Smooth muscle cell (in vitro differentiated cells): ENCODE data around the gene ZFHX3. TPM values are rescaled to one million over a fixed set of nuclear protein-coding genes. Genes with fewer than 3 reads are reported as not detected.

ENCODE experiments used
- DNase-seq: peaks from one replicate; lab custom pipeline; 2025; ENCODE audit not compliant: unreplicated experiment; lab: John Stamatoyannopoulos, UW
- H2AFZ ChIP-seq: fragments of 200-600 bp; sonication (generic); 2 replicates; pipeline ENCODE4 v1.6.0; 2016; ENCODE audit warnings: antibody characterized with exemption, low read depth, mild to moderate bottlenecking
- H3F3A ChIP-seq: fragments of 200-600 bp; sonication (generic); 2 replicates; pipeline ENCODE4 v1.6.0; 2017; ENCODE audit warnings: antibody characterized with exemption, low read depth
- H3K27ac ChIP-seq: fragments of 200-600 bp; sonication (generic); 2 replicates; pipeline ENCODE4 v1.5.1; 2016; ENCODE audit warnings: low read depth, mild to moderate bottlenecking
- H3K27me3 ChIP-seq: fragments of 200-600 bp; sonication (generic); 2 replicates; pipeline ENCODE4 v1.6.1; 2016; ENCODE audit warnings: low read depth, mild to moderate bottlenecking
- H3K36me3 ChIP-seq: fragments of 200-600 bp; sonication (generic); 2 replicates; pipeline ENCODE4 v1.5.1; 2016; ENCODE audit warnings: low read depth
- H3K4me1 ChIP-seq: fragments of 200-600 bp; sonication (generic); 2 replicates; pipeline ENCODE4 v1.5.1; 2016; ENCODE audit warnings: low read depth
- H3K4me2 ChIP-seq: fragments of 200-600 bp; sonication (generic); 2 replicates; pipeline ENCODE4 v1.6.0; 2016; ENCODE audit warnings: mild to moderate bottlenecking
- H3K4me3 ChIP-seq: fragments of 200-600 bp; sonication (generic); 2 replicates; pipeline ENCODE4 v1.5.1; 2016; ENCODE audit warnings: mild to moderate bottlenecking
- H3K79me2 ChIP-seq: fragments of 200-600 bp; sonication (generic); 2 replicates; pipeline ENCODE4 v1.6.0; 2016; ENCODE audit warnings: low read depth, mild to moderate bottlenecking
- H3K9ac ChIP-seq: fragments of 200-600 bp; sonication (generic); 2 replicates; pipeline ENCODE4 v1.6.0; 2016; ENCODE audit warnings: low read depth
- H3K9me3 ChIP-seq: fragments of 200-600 bp; sonication (generic); replicated peaks from 2 replicates; pipeline ENCODE4 v1.5.1; 2016; ENCODE audit warnings: low read depth
- H4K20me1 ChIP-seq: fragments of 200-600 bp; sonication (generic); 2 replicates; pipeline ENCODE4 v1.6.0; 2016; ENCODE audit warnings: low read depth
- WGBS: methylation state at CpG from one replicate; pipeline ENCODE4 v1.1.7; 2016; ENCODE audit warnings: low lambda C conversion rate; 5-methylcytosine and 5-hydroxymethylcytosine counted together
- polyA plus RNA-seq: library from polyadenylated mRNA; unstranded; fragments of >200 nt; fragmentation: Nextera tagmentation; extraction: Ambion mirVana; gene quantifications from 2 replicates; pipeline ENCODE4 v1.2.1, GENCODE V29; 2016
- total RNA-seq: library from RNA; depleted of rRNA; stranded (reverse); fragments of >200 nt; gene quantifications from 2 replicates; pipeline ENCODE4 v1.2.3, GENCODE V29; 2014
- TF ChIP-seq, protein P1 (sequence below): fragments of 200-600 bp; sonication (generic); IDR thresholded peaks from 2 replicates; pipeline ENCODE4 v1.5.1; 2017; ENCODE audit warnings: borderline replicate concordance, mild to moderate bottlenecking, antibody characterized with exemption; ENCODE audit not compliant: insufficient read depth, poor library complexity, severe bottlenecking

Gene ZFHX3
- total and polyA plus RNA-seq, 2 experiments from 2014 or later, result 3.1 to 9.8 TPM

DNA sequence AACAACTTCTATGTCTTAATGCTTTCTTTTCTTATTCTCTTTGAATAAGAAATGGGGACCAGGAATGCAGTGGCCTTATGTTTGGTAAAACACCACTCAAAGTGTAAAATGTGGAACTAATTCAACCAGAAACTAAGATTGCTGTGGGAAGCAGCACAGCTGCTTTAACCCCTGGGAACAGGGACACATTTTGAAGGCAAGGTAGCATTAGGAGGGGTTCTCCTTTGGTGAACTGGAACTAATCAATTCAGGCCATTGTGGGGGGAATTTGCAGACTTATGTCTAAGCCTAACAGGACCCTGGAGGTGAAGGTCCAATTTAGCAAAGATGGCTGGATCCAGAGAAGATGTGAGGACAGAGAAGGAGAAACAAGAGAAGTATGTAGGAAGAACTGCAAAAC, 256.1 kb downstream of the ZFHX3 start:
- Histone ChIP-seq H3K36me3 (no peaks in the 10 kb centered on the region), H3K4me3 (no peak overlapping the region), H4K20me1 (no peaks in the 10 kb centered on the region), H3F3A (no peaks in the 10 kb centered on the region), H3K27ac (no peak overlapping the region), H3K27me3 (no peaks in the 10 kb centered on the region), H3K4me2 (no peak overlapping the region), H3K4me1 (peaks cover 5% of the 10 kb centered on the region), H3K9ac (no peak overlapping the region), H3K9me3 (no peaks in the 10 kb centered on the region), H2AFZ (no peak overlapping the region), H3K79me2 (no peaks in the 10 kb centered on the region)
- TF ChIP-seq, protein P1, sequence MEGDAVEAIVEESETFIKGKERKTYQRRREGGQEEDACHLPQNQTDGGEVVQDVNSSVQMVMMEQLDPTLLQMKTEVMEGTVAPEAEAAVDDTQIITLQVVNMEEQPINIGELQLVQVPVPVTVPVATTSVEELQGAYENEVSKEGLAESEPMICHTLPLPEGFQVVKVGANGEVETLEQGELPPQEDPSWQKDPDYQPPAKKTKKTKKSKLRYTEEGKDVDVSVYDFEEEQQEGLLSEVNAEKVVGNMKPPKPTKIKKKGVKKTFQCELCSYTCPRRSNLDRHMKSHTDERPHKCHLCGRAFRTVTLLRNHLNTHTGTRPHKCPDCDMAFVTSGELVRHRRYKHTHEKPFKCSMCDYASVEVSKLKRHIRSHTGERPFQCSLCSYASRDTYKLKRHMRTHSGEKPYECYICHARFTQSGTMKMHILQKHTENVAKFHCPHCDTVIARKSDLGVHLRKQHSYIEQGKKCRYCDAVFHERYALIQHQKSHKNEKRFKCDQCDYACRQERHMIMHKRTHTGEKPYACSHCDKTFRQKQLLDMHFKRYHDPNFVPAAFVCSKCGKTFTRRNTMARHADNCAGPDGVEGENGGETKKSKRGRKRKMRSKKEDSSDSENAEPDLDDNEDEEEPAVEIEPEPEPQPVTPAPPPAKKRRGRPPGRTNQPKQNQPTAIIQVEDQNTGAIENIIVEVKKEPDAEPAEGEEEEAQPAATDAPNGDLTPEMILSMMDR, result no peak
- DNase-seq, result no peak

- H2AFZ ChIP-seq, result no peak overlapping the region
- no peaks in the 10 kb centered on the region for H3F3A ChIP-seq
- TF ChIP-seq, protein P1, result no peak
- no peaks in the 10 kb centered on the region for H3K9me3 ChIP-seq
- H3K27me3 ChIP-seq, result no peaks in the 10 kb centered on the region
- no peak overlapping the region for H3K4me3 ChIP-seq
- 98% methylated on average over 5 of the region's 5 CpGs for WGBS
- H3K36me3 ChIP-seq, result no peaks in the 10 kb centered on the region
- no peaks in the 10 kb centered on the region for H4K20me1 ChIP-seq
- no peak for DNase-seq
- H3K4me1 ChIP-seq, result peaks cover 21% of the 10 kb centered on the region
- H3K27ac ChIP-seq, result no peak overlapping the region
- H3K79me2 ChIP-seq, result no peaks in the 10 kb centered on the region
- H3K9ac ChIP-seq, result no peak overlapping the region
- no peak overlapping the region for H3K4me2 ChIP-seq
These were observed 258.0 kb downstream of the ZFHX3 start for GRCh38 chr16:72789921-72790320.

DNA sequence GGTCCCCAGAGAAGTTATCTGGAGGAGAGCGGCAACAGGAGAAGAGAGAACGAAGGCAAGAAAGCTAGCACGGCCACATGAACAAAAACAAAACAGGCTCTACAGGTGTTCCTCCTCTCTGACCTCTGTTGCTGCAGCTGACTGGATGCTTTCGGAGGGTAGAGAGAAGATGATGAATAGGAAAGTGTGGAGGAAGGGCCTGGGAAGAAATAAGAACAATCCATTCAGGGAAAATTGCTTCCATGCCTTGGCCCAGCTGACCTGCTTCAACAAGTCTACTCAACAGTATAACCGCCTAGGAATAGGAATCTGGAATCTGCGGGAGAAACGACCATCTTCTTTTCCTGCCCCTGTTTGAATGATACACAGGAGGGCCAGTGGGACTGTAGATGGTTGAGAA, 258.5 kb downstream of the ZFHX3 start:
- Histone ChIP-seq H3K27ac (no peak overlapping the region), H3K79me2 (no peaks in the 10 kb centered on the region), H3K9me3 (no peaks in the 10 kb centered on the region), H3K27me3 (no peaks in the 10 kb centered on the region), H3K4me3 (no peak overlapping the region), H3K9ac (no peak overlapping the region), H3K4me2 (no peak overlapping the region), H4K20me1 (no peaks in the 10 kb centered on the region), H2AFZ (no peak overlapping the region), H3K36me3 (no peaks in the 10 kb centered on the region), H3F3A (no peaks in the 10 kb centered on the region), H3K4me1 (peaks cover 21% of the 10 kb centered on the region)
- no peak for DNase-seq
- TF ChIP-seq, protein P1, result no peak
- WGBS, result 96% methylated on average over 7 of the region's 7 CpGs

GRCh38 chr16:72788269-72788809, 259.6 kb downstream of the ZFHX3 start:
- no peaks in the 10 kb centered on the region for H3K9me3 ChIP-seq
- peak overlapping the region; percentile 59 for H3K4me3 ChIP-seq
- no peaks in the 10 kb centered on the region for H4K20me1 ChIP-seq
- peak overlapping the region; percentile 84 for H3K4me2 ChIP-seq
- H3K27ac ChIP-seq, result no peak overlapping the region
- no peaks in the 10 kb centered on the region for H3F3A ChIP-seq
- no peak overlapping the region for H3K9ac ChIP-seq
- no peak overlapping the region for H2AFZ ChIP-seq
- TF ChIP-seq, protein P1, result no peak
- H3K4me1 ChIP-seq, result peaks cover 21% of the 10 kb centered on the region
- H3K79me2 ChIP-seq, result no peaks in the 10 kb centered on the region
- no peaks in the 10 kb centered on the region for H3K27me3 ChIP-seq
- DNase-seq, result no peak
- WGBS, result 96% methylated on average over 18 of the region's 18 CpGs
- no peaks in the 10 kb centered on the region for H3K36me3 ChIP-seq
